ENCODE results near the gene ASF1B.

DNA sequence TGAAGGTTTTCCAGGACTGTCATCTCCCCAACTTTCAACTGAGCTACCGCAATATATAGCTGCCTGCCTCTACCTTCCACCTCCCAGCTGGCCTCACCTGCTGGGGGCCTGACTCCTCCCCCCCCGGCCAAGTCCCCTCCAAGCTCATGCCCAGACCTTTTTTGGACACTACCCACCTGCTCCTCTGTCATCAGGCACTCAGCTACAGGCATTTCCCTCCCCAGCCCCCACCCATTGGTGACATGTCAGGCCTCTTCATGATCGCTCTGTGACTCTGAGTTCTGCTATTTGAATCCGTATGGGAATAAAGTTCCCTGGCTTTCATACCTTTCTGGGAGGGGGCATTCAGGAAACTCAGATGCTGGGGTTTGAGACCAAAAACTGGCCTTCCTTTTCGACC, 20.6 kb downstream of the ASF1B start:
- TF ChIP-seq, protein P1, sequence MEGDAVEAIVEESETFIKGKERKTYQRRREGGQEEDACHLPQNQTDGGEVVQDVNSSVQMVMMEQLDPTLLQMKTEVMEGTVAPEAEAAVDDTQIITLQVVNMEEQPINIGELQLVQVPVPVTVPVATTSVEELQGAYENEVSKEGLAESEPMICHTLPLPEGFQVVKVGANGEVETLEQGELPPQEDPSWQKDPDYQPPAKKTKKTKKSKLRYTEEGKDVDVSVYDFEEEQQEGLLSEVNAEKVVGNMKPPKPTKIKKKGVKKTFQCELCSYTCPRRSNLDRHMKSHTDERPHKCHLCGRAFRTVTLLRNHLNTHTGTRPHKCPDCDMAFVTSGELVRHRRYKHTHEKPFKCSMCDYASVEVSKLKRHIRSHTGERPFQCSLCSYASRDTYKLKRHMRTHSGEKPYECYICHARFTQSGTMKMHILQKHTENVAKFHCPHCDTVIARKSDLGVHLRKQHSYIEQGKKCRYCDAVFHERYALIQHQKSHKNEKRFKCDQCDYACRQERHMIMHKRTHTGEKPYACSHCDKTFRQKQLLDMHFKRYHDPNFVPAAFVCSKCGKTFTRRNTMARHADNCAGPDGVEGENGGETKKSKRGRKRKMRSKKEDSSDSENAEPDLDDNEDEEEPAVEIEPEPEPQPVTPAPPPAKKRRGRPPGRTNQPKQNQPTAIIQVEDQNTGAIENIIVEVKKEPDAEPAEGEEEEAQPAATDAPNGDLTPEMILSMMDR (conservative IDR thresholded peaks at IDR 0.05; ENCODE audit: low read length) = no peak
- no peak for TF ChIP-seq EZH2phosphoT487 (IDR thresholded peaks at IDR 0.05; ENCODE audit: borderline replicate concordance, low read depth, low read length)
